Hippocampal formation (tissue), 2 donors: ENCODE results near the gene GORASP1.
A peak's percentile ranks its signal among the peaks of the same experiment; 100 is the strongest.

Experiments used
- DNase-seq, 2 donors: peaks; one replicate each; lab custom pipeline; 2025; lab: John Stamatoyannopoulos, UW

GORASP1 gene

GRCh38 chr3:39141171-39141995, 34.0 kb upstream of the GORASP1 start:
- no peak for DNase-seq

- DNase-seq: no peak
Measured at GRCh38 chr3:39140341-39140971, 33.0 kb upstream of the GORASP1 start.

DNA sequence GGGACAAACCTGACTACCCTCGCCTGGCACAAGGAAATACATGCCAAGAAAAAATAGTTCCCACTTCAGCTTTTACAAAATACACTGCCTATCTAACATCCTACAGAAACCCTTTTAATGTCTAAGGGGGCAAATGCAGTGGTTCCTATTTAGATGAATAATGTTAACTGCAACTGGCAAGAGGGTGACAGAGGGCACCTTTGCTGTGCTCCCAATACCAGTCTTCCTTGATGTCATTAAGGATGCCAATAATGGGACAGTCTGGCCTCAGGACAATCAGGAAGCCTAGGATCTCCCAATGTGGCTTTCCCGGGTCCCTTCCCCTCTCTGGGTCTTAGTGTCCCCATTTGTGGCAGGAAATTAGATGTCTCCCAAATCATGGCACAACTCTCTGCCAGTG, 32.0 kb upstream of the GORASP1 start:
- no peak for DNase-seq

- peak; percentile 32 to 48 for DNase-seq
Measured at GRCh38 chr3:39138804-39139415, 31.5 kb upstream of the GORASP1 start.

DNA sequence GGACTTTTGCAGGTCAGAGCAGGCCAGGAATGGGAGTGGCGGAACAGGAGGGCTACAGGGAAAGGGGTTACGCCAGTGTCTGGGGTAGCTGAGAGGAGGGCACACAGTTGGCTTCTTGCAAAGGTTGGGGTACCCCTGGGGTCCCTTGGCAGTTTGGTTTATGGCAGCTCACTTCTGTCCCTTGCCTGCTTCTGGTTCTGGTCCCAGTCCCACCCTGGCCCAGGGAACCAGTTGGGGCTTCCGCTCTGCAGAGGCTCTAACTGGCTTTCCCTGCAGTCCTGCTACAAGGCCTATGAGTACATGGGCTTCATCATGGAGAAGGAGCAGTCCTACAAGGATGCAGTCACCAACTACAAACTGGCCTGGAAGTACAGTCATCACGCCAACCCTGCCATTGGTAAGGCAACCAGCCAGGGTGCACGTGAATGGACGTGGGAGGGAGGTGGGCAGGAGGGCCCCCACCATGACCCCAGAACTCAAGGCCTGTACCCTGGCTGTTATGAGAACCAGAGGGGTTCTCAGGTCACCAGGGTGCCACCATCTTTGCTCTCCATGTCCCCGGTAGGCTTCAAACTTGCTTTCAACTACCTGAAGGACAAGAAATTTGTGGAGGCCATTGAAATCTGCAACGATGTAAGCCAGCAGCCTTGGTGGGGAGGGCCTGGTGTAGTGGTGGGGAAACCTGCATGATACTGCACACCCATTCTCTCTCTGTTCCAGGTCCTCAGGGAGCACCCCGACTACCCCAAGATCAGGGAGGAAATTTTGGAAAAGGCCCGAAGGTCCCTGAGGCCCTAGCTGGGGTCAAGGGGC, 30.8 kb upstream of the GORASP1 start:
- DNase-seq: no peak

DNA sequence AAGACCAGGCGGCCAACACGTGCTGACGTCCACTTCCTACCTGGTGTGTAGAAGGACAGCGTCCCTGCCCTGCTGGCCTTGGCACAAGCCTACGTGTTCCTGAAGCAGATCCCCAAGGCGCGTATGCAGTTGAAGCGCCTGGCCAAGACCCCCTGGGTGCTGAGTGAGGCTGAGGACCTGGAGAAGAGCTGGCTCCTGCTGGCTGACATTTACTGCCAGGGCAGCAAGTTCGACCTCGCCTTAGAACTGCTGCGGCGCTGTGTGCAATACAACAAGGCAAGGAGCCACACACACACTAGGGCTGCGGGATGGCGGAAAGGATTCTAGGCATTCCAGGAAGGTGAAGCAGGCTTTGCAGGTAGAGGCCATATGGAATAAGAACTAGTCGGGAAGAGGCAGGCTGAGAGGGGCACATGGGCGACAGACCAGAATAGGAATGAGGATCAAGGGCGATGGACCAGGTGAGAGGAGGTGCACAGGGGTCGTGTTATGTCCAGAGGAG, 30.1 kb upstream of the GORASP1 start:
- DNase-seq: no peak

GRCh38 chr3:39136533-39137434, 29.4 kb upstream of the GORASP1 start:
- DNase-seq: no peak

- no peak for DNase-seq
Measured at GRCh38 chr3:39135170-39135805, 27.9 kb upstream of the GORASP1 start.

GRCh38 chr3:39134305-39134704, 26.9 kb upstream of the GORASP1 start:
- no peak for DNase-seq

DNA sequence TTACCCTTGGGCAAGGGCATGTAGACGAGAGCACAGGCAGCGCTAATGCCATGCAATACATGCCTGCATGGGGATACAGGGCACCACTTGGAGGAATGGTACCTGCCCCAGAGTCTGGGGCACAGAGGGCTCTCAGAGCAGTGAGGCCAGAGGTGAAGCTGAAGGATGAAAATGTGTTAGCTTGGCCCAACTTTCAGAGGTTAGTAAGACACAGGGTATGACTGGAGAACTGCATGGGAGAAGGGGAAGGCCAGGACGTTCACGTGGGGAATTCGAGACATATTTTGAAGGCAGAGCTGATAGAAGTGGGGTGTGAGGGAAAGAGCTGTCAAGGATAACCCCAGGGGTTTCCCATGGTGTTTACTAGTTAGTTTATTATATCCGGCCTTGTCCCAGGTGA, 26.4 kb upstream of the GORASP1 start:
- no peak for DNase-seq

- no peak for DNase-seq
Measured at GRCh38 chr3:39133093-39133490, 25.7 kb upstream of the GORASP1 start.

DNA sequence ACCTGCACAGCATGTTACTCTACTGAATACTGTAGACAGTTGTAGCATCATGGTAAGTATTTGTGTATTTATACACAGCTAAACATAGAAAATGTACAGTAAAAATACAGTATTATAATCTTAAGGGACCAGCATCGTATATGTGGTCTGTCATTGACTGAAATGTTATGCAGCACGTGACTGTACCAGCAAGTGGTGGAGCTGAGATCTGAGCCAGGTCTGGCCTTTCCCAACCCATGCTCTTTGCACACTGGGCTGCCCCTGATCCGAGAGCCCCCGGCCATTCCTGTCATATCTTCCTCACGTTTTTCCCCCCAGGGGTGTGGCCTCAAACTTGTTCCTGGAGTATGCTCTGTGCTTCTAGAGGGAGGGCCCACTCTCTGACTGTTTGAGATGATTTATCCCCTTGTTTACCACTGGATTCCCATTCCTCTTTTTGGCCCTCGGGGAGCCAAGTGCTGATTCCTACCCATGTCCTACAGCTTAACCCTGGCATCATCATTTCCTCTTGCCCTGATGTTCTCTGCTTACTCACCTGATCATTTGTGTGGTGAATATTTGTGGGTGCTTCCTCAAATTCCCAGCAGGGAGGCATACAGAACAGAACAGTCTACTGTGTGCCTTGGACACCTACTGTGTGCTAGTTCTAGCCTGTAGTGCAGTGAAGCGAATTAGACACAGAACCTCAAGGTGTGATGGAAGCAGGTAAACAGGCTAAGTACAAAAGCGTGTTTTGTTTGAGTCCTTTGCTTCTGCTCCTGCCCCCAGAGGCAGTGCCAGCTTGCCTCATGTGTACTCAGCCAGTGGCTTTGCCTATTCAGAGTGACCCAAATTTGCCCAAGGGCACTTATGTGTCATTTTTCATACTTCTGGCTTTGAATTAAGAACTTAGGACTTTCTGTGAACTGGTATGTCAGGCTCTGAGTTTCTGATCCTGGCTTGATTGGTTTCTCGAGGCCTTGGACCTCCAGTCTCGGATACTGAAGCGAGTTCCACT, 25.0 kb upstream of the GORASP1 start:
- DNase-seq: no peak

- no peak for DNase-seq
Measured at GRCh38 chr3:39130693-39131265, 23.4 kb upstream of the GORASP1 start.

- no peak for DNase-seq
Measured at GRCh38 chr3:39130026-39130425, 22.6 kb upstream of the GORASP1 start.

DNA sequence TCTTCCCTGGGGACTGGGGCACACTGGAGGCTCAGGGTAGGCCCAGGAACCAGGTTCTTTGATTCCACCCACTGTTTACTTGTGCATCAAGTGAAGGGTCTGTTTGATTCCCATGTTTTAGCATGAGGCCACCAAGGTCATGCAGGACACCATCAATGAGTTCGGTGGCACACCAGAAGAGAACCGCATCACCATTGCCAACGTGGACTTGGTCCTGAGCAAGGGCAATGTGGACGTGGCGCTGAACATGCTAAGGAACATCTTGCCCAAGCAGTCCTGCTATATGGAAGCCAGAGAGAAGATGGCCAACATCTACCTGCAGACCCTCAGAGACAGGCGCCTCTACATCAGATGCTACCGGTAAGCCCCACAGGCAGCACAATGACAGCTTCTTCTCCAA, 21.5 kb upstream of the GORASP1 start:
- no peak for DNase-seq

DNA sequence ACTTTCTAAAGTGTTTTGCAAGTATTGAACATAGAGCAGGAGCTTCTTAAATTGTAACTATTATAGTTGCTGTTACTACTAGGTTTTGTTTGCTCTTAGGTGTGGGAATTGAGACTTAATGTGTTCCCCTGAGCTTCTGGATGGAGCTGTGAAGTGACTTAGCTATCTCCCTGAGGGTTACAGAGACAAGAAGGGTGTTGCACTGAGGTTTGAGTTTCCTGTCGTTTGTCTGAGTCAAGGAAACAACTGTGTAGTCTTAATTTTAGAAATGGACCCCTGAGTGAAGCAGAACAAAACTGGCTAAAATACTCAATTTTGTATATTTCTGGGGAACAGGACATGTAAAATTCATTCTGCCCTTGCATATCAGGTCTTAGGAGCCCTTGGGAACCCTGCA, 20.5 kb upstream of the GORASP1 start:
- no peak for DNase-seq

DNA sequence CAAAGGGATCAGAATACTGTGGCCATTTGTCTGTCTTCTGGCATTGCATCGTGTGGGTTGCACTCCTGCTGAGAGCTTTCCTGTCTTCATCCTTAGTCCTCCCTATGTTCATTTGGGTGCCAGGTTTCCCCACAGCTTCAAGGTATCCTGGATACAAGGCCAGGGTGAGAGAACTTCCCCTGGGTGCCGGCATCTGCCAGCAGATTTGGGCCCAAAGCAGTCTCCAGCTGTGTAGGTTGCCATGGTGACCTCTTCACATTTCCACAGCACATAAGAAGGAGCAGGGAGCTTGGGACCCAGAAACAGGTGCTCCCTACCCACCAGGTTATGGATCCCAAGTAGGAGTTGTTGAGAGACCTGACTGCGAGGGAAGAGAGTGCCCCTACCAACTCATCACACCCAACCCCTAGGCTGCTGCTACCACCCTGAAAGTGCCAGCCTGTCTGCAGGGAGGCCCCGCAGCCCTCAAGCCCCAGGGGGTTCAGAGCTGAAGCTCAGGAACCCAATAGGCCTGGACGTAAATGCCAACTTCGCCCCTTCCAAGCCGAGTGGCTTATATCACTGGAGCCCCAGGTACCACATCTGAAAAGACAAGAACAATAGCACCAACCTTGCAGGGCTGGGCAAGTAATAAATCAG, 20.0 kb upstream of the GORASP1 start:
- DNase-seq: no peak

- peak in 1 of 2 donors; percentile 35 for DNase-seq
Measured at GRCh38 chr3:39126532-39127071, 19.2 kb upstream of the GORASP1 start.
